Mucosa of descending colon (tissue), 3 donors: ENCODE measurements around the gene PARD3B. TPM values are rescaled to one million over a fixed set of nuclear protein-coding genes. Genes with fewer than 3 reads are reported as not detected.

Experiments used
- ATAC-seq: fragments of 200-7000 bp; cut with Tn5 transposase; one replicate; pipeline ENCODE4 v1.9.1; 2020; ENCODE audit warnings: mild to moderate bottlenecking, moderate library complexity
- DNase-seq, 3 donors: peaks; one replicate each; pipeline ENCODE4 v3.0.0-alpha.2; 2020
- H3K36me3 ChIP-seq: fragments of 200-600 bp; one replicate; pipeline ENCODE4 v1.8.0; 2021; ENCODE audit warnings: low read depth, mild to moderate bottlenecking
- H3K4me1 ChIP-seq: fragments of 200-600 bp; one replicate; pipeline ENCODE4 v1.8.0; 2021; ENCODE audit warnings: low read depth, mild to moderate bottlenecking
- H3K4me3 ChIP-seq: fragments of 200-600 bp; one replicate; pipeline ENCODE4 v1.8.0; 2021; ENCODE audit warnings: mild to moderate bottlenecking
- H3K9me3 ChIP-seq: fragments of 200-600 bp; one replicate; pipeline ENCODE4 v1.8.0; 2021; ENCODE audit warnings: mild to moderate bottlenecking
- intact Hi-C, 2 donors: fragments of 100-400 bp; cut with DNase I in 1 of 2; cut with micrococcal nuclease in 1 of 2; formaldehyde crosslinking; loops; one replicate each; pipeline versions ENCODE4 v1.11.0 to v1.11.1; 2022; cut with DNase I, micrococcal nuclease
- total RNA-seq, 3 donors: library from RNA; stranded (reverse); fragmentation: NEBNext Ultra II Directional in 2 of 3; extraction: Animal tissue kit (Norgen Biotek cat#: 25700) in 2 of 3; gene quantifications; one replicate each; pipeline versions ENCODE4 v1.2.1 to v1.2.4, GENCODE V29; 2021 to 2023
- TF ChIP-seq, protein P1 (sequence below): fragments of 200-600 bp; IDR thresholded peaks from one replicate; pipeline ENCODE4 v1.8.0; 2022; ENCODE audit warnings: antibody characterized with exemption, mild to moderate bottlenecking
- donor health status: DM: no; HTN: no; CAD: no; lungs with moderate emphysema.
- donor health status: DM: no; HTN: no; CAD: no.
- donor health status: DM: no; HTN: yes; CAD: no.

Gene PARD3B
- total RNA-seq, 3 donors from 2014 or later = 21.1 to 56.8 (median 44.0) TPM

DNA sequence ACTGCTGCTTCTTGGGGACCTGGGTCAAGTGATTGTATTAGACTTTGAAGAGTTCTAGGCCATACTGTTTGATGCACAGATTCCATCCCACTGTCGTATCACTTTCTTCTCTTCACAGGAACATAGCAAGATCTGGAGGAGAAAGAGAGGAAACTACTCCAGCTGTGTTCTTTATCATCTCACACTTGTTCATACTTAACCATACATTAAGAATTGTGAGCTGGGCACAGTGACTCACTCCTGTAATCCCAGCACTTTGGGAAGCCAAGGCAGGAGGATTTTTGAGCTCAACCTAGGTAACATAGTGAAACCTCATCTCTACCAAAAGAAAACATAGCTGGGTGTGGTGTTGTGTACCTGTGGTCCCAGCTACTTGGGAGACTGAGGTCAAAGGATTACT lies 111.7 kb downstream of the PARD3B start:
- no peaks in the 10 kb centered on the region for H3K9me3 ChIP-seq
- ATAC-seq (no peak), DNase-seq (no peak)
- no peaks in the 10 kb centered on the region for H3K36me3 ChIP-seq
- H3K4me1 ChIP-seq = no peaks in the 10 kb centered on the region
- H3K4me3 ChIP-seq = no peak overlapping the region
- TF ChIP-seq, protein P1, sequence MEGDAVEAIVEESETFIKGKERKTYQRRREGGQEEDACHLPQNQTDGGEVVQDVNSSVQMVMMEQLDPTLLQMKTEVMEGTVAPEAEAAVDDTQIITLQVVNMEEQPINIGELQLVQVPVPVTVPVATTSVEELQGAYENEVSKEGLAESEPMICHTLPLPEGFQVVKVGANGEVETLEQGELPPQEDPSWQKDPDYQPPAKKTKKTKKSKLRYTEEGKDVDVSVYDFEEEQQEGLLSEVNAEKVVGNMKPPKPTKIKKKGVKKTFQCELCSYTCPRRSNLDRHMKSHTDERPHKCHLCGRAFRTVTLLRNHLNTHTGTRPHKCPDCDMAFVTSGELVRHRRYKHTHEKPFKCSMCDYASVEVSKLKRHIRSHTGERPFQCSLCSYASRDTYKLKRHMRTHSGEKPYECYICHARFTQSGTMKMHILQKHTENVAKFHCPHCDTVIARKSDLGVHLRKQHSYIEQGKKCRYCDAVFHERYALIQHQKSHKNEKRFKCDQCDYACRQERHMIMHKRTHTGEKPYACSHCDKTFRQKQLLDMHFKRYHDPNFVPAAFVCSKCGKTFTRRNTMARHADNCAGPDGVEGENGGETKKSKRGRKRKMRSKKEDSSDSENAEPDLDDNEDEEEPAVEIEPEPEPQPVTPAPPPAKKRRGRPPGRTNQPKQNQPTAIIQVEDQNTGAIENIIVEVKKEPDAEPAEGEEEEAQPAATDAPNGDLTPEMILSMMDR = no peak
- intact Hi-C loops = no loop called here

DNA sequence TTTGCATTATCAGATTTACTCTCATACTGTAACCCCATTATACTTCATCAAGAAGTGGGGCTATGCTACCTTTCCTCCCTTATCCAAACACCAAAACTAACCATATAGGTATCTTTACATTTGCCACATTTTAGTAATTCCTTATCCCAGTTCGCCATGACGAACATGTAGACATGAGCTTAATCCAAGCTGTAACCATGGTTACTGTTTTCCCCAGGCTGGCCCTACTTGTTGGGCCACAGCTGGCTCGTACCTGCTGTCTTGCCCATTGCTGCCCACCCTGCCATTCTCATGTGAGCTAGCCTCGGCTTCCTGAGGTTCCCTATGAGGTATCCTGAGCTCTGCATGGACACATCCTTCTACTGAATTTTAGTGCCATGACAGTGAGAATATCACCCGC lies 117.7 kb downstream of the PARD3B start:
- ATAC-seq (no peak), DNase-seq (no peak)
- Histone ChIP-seq H3K36me3 (no peaks in the 10 kb centered on the region), H3K4me1 (no peaks in the 10 kb centered on the region), H3K4me3 (no peak overlapping the region), H3K9me3 (no peaks in the 10 kb centered on the region)
- intact Hi-C loops = no loop called here
- TF ChIP-seq, protein P1 = no peak

DNA sequence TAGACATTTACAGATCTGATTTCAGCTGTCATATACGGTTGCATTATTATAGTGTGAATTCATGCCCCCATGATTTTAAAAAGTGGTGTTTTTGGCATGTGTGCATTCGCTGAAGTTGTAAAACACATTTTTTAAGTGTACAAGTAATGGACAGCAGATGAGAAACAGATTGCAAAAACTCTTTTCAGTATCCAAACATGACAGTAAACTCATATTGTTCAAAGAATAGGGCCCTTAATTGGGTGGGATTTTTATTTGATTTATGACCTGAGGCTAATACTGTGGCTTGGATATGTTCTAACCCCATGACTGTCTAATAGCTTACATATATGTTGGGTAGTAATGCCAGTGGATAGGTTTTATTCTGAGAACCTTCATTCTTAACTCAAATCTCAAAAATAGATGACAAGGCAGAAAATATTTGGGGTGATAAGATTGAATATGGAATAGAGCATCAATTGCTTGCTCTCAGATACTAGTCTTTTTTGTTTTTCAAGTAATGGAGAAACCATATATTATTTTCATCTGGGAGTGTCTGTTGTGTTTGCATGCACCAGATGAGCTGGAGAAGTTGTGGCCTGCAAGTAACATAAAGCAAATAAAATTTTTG lies 118.6 kb downstream of the PARD3B start:
- no peak overlapping the region for H3K4me3 ChIP-seq
- H3K4me1 ChIP-seq = no peaks in the 10 kb centered on the region
- intact Hi-C loops = no loop called here
- no peaks in the 10 kb centered on the region for H3K36me3 ChIP-seq
- ATAC-seq (no peak), DNase-seq (no peak)
- no peaks in the 10 kb centered on the region for H3K9me3 ChIP-seq
- TF ChIP-seq, protein P1 = no peak

DNA sequence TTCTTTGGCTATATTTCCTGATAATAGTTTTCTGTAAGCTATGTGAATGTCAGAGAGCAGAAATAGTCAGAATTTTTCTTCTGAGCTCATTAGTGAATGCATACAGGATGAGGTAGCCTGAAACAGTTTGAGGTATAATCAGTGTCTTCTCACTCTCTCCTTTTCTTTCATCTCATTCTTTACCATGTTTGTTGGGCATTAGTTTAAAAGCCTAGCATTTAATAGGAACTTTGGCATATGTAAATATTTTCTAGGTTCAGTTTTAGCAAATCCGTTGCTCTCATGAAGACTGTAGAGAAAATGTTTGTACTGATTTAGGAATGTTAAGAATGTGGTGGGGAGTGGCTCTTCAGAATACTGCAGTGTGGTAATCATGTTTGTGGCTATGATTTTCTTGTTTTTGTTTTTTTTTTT lies 119.4 kb downstream of the PARD3B start:
- no peaks in the 10 kb centered on the region for H3K36me3 ChIP-seq
- TF ChIP-seq, protein P1 = no peak
- intact Hi-C loops = no loop called here
- H3K4me1 ChIP-seq = no peaks in the 10 kb centered on the region
- no peaks in the 10 kb centered on the region for H3K9me3 ChIP-seq
- no peak overlapping the region for H3K4me3 ChIP-seq
- DNase-seq = no peak
- ATAC-seq = no peak

DNA sequence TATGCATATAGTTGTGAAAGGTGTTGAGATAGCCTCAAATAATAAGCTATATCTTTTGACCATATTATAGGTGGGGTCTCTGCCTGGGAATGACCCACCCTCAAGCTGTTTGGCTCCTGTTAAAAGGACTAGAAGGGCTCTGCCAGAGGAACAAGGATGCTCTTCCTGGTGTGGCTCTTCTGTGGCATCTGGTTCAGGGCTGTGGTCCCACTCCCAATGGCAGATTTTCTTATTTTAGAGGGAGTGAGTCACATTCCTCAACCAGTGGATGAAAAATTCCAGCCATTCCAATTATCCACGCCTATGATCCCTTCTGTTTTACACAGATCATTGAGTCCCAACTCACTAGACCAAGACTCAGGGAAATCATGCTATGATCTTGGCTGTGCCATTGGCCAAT lies 119.9 kb downstream of the PARD3B start:
- TF ChIP-seq, protein P1 = no peak
- ATAC-seq (no peak), DNase-seq (no peak)
- Histone ChIP-seq H3K4me3 (no peak overlapping the region), H3K9me3 (no peaks in the 10 kb centered on the region), H3K4me1 (no peaks in the 10 kb centered on the region), H3K36me3 (no peaks in the 10 kb centered on the region)
- intact Hi-C loops = no loop called here

DNA sequence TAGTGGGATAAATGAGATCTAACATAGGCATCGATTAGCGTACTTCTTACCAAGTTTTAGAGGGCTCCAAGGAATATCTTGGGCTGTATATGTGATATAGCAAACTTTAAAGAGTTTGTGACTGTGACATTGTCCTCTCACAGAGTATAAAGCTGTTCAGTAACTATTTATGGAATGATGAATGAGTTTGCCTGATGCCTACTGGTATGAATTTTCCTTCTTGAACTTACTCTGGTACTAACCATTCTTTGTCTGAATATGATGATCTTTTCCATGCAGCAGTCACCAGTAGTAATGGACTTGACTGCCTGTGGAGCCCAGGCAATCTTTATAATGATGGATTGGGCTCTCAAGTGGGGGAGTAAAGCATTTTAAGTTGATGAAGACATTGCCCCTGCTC lies 120.5 kb downstream of the PARD3B start:
- intact Hi-C loops = no loop called here
- TF ChIP-seq, protein P1 = no peak
- no peak overlapping the region for H3K4me3 ChIP-seq
- DNase-seq (no peak), ATAC-seq (no peak)
- H3K36me3 ChIP-seq = no peaks in the 10 kb centered on the region
- H3K4me1 ChIP-seq = no peaks in the 10 kb centered on the region
- H3K9me3 ChIP-seq = no peaks in the 10 kb centered on the region
